GM12878 (cell line): ENCODE measurements around the gene RRAGD. TPM values are rescaled to one million over a fixed set of nuclear protein-coding genes. Genes with fewer than 3 reads are reported as not detected.
A peak's percentile ranks its signal among the peaks of the same experiment; 100 is the strongest.

Source experiments
- ATAC-seq: fragments of 200-7000 bp; cut with Tn5 transposase; 3 replicates; pipeline ENCODE4 v1.9.1; 2020; ENCODE audit warnings: mild to moderate bottlenecking, moderate library complexity
- BruUV-seq: library from RNA; stranded (reverse); fragments of 400-500 nt; replicated peaks from 2 replicates; lab custom pipeline; 2021; lab: Mats Ljungman, UMichigan
- CTCF ChIA-PET: fragments of 300-600 bp; sonication (Branson Sonifier 250); formaldehyde crosslinking; extraction: SDS; loops from one replicate; lab custom pipeline; 2021; ENCODE audit warnings: inconsistent platforms; lab: Yijun Ruan, JAX
- POLR2A ChIA-PET: fragments of 350-600 bp; formaldehyde crosslinking; extraction: SDS; loops from one replicate; lab custom pipeline; 2021; ENCODE audit warnings: inconsistent platforms; lab: Charles Lee
- RAD21 ChIA-PET: fragments of 300-600 bp; sonication (Branson Sonifier 250); formaldehyde crosslinking; loops from one replicate; lab custom pipeline; 2023; ENCODE audit warnings: antibody characterized with exemption; ENCODE audit not compliant: unreplicated experiment; lab: Charles Lee
- SMC1A ChIA-PET: fragments of 300-600 bp; sonication (Branson Sonifier 250); formaldehyde crosslinking; loops from one replicate; lab custom pipeline; 2023; ENCODE audit not compliant: unreplicated experiment, uncharacterized antibody; lab: Charles Lee
- DNase-seq: peaks from one replicate; pipeline ENCODE4 v3.0.0-alpha.2; 2011; ENCODE audit warnings: low read depth, low spot score
- FAIRE-seq: peaks from 3 replicates; lab custom pipeline; 2011; peaks lifted over from hg19 to GRCh38; lab: Jason Lieb, UNC
- H2AFZ ChIP-seq: 2 replicates; pipeline ENCODE4 v1.6.0; 2011; ENCODE audit warnings: low read depth, low read length, control low read depth; ENCODE audit not compliant: control insufficient read depth
- H3K27ac ChIP-seq: 2 replicates; pipeline ENCODE4 v1.5.1; 2011; ENCODE audit warnings: control low read depth; ENCODE audit not compliant: control insufficient read depth, insufficient read depth
- H3K27me3 ChIP-seq, 2 experiments: replicated peaks in 1 of 2; 2 replicates each; pipeline versions ENCODE4 v1.6.0 to v1.6.1; 2011; ENCODE audit warnings: low read length in 1 of 2; ENCODE audit not compliant: control insufficient read depth in 2 of 2, insufficient read depth in 2 of 2
- H3K36me3 ChIP-seq, 2 experiments: 2 replicates each; pipeline ENCODE4 v1.5.1; 2011; ENCODE audit warnings: low read length in 1 of 2; ENCODE audit not compliant: control insufficient read depth in 2 of 2, insufficient read depth in 2 of 2
- H3K4me1 ChIP-seq: 2 replicates; pipeline ENCODE4 v1.6.1; 2011; ENCODE audit warnings: mild to moderate bottlenecking, low read length, moderate library complexity, mixed read lengths; ENCODE audit not compliant: control insufficient read depth, insufficient read depth
- H3K4me2 ChIP-seq: 2 replicates; pipeline ENCODE4 v1.6.0; 2011; ENCODE audit warnings: control low read depth; ENCODE audit not compliant: control insufficient read depth, insufficient read depth
- H3K4me3 ChIP-seq: fragments of 200-600 bp; sonication (generic); 2 replicates; pipeline ENCODE4 v1.5.1; 2016
- H3K79me2 ChIP-seq: 2 replicates; pipeline ENCODE4 v1.6.0; 2011; ENCODE audit warnings: low read length; ENCODE audit not compliant: control insufficient read depth, insufficient read depth
- H3K9ac ChIP-seq: 2 replicates; pipeline ENCODE4 v1.8.0; 2011; ENCODE audit warnings: low read length, control low read depth, mixed read lengths; ENCODE audit not compliant: control insufficient read depth, insufficient read depth
- H3K9me3 ChIP-seq: replicated peaks from 3 replicates; pipeline ENCODE4 v1.5.1; 2011; ENCODE audit warnings: mild to moderate bottlenecking, low read length; ENCODE audit not compliant: control insufficient read depth, insufficient read depth
- H4K20me1 ChIP-seq: 2 replicates; pipeline ENCODE4 v1.6.0; 2011; ENCODE audit not compliant: control insufficient read depth, insufficient read depth
- RBBP5 ChIP-seq: fragments of 200-600 bp; sonication (generic); conservative IDR thresholded peaks from 2 replicates; pipeline ENCODE4 v1.6.1; 2016
- SMAD5 ChIP-seq: IDR thresholded peaks from 2 replicates; pipeline ENCODE4 v1.6.1; 2016; ENCODE audit warnings: antibody characterized with exemption, low read depth
- SUZ12 ChIP-seq: fragments of 200-600 bp; sonication (generic); IDR thresholded peaks from one replicate; pipeline ENCODE4 v1.6.1; 2018; ENCODE audit warnings: antibody characterized with exemption, mild to moderate bottlenecking; ENCODE audit not compliant: unreplicated experiment
- USF2 ChIP-seq: IDR thresholded peaks from 2 replicates; pipeline ENCODE4 v1.6.1; 2011; ENCODE audit warnings: low read depth, low read length, improper control_type of control experiment, borderline replicate concordance
- WGBS: methylation state at CpG from one replicate; pipeline ENCODE4 v1.1.6; 2016; ENCODE audit warnings: low lambda C conversion rate; ENCODE audit not compliant: insufficient replicate concordance, insufficient coverage; ENCODE audit errors: missing lambda C conversion rate; 5-methylcytosine and 5-hydroxymethylcytosine counted together
- in situ Hi-C: fragments of 300-500 bp; cut with MboI; formaldehyde crosslinking; loops from 9 replicates; pipeline ENCODE4 v1.14.3; 2018; ENCODE audit warnings: mixed read lengths
- intact Hi-C: fragments of 100-400 bp; cut with micrococcal nuclease; formaldehyde crosslinking; loops from one replicate; pipeline ENCODE4 v1.14.2; 2022; ENCODE audit not compliant: unreplicated experiment
- polyA plus RNA-seq, 11 experiments: library from polyadenylated mRNA; depleted of rRNA in 4 of 11; unstranded in 6 of 11; stranded (reverse) in 5 of 11; fragments of >200 nt; fragmentation: Nextera tagmentation in 4 of 11; fragmentation: Illumina TruSeq in 1 of 11; extraction: Ambion mirVana in 4 of 11; extraction: Trizol in 1 of 11; gene quantifications; 1 replicate in 1 of 11; 2 replicates in 10 of 11; pipeline versions ENCODE4 v1.2.1 to v1.2.3, GENCODE V29; 2011 to 2016; ENCODE audit warnings: inconsistent platforms in 2 of 11, missing spikeins in 2 of 11, low read depth in 1 of 11
- total RNA-seq, 4 experiments: library from RNA; depleted of rRNA in 3 of 4; stranded (reverse); fragments of >200 nt in 3 of 4; fragmentation: Illumina TruSeq in 1 of 4; extraction: Trizol in 1 of 4; gene quantifications; 2 replicates each; pipeline versions ENCODE4 v1.2.1 to v1.2.3, GENCODE V29; 2013 to 2021
- TF ChIP-seq, protein P1 (sequence below): fragments of 450-650 bp; formaldehyde crosslinking; IDR thresholded peaks from 2 replicates; pipeline ENCODE4 v1.4.0; 2022; ENCODE audit warnings: mild to moderate bottlenecking, moderate library complexity

RRAGD gene
- total and polyA plus RNA-seq, 10 of the 15 experiments (the other 5 are each of a cell fraction or from before 2014, with no cell fraction given), result 4.6 to 17.4 (median 8.5) TPM

- Histone ChIP-seq H2AFZ (no peak overlapping the region), H3K36me3 (no peaks in the 10 kb centered on the region), H3K9me3 (no peaks in the 10 kb centered on the region), H3K9ac (no peak overlapping the region), H4K20me1 (no peaks in the 10 kb centered on the region), H3K27ac (no peak overlapping the region), H3K4me2 (no peak overlapping the region), H3K27me3 (no peaks in the 10 kb centered on the region), H3K4me3 (no peak overlapping the region), H3K4me1 (peaks cover 14% of the 10 kb centered on the region), H3K79me2 (peaks cover 66% of the 10 kb centered on the region)
- SMC1A ChIA-PET, result interaction anchor here (0.6 to 1.2 kb wide), 2 partner anchors 34 to 200 kb away, joined by 3 to 5 read pairs; no protein-coding TSS in a partner anchor
- TF ChIP-seq SUZ12 (no peak), USF2 (no peak), RBBP5 (no peak), SMAD5 (no peak)
- TF ChIP-seq, protein P1, sequence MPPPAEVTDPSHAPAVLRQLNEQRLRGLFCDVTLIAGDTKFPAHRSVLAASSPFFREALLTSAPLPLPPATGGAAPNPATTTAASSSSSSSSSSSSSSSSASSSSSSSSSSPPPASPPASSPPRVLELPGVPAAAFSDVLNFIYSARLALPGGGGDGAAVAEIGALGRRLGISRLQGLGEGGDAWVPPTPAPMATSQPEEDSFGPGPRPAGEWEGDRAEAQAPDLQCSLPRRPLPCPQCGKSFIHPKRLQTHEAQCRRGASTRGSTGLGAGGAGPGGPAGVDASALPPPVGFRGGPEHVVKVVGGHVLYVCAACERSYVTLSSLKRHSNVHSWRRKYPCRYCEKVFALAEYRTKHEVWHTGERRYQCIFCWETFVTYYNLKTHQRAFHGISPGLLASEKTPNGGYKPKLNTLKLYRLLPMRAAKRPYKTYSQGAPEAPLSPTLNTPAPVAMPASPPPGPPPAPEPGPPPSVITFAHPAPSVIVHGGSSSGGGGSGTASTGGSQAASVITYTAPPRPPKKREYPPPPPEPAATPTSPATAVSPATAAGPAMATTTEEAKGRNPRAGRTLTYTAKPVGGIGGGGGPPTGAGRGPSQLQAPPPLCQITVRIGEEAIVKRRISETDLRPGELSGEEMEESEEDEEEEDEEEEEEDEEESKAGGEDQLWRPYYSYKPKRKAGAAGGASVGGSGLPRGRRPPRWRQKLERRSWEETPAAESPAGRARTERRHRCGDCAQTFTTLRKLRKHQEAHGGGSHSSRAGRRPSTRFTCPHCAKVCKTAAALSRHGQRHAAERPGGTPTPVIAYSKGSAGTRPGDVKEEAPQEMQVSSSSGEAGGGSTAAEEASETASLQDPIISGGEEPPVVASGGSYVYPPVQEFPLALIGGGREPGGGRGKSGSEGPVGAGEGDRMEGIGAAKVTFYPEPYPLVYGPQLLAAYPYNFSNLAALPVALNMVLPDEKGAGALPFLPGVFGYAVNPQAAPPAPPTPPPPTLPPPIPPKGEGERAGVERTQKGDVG, result no peak
- 47% methylated on average over 10 of the region's 10 CpGs for WGBS
- in situ Hi-C loops (no loop called here), intact Hi-C loops (no loop called here)
- POLR2A ChIA-PET, result no interaction called here
- FAIRE-seq (no peak), ATAC-seq (peak; percentile 6; the same call in 1 of the 3 replicates), DNase-seq (no peak)
- BruUV-seq, result no TSS peak
- CTCF ChIA-PET, result interaction anchor here (0.7 to 1.1 kb wide), 2 partner anchors 34 to 38 kb away, joined by 3 to 7 read pairs; no protein-coding TSS in a partner anchor
- RAD21 ChIA-PET, result no interaction called here
Observed at GRCh38 chr6:89406141-89406540, 5.9 kb downstream of the RRAGD start.
